Stimulated activated naive CD8-positive, alpha-beta T cell treated with anti-CD3 and anti-CD28 coated beads, Interleukin-15, Interleukin-2, amounts not matched to agents 100 ng/mL and 50 ng/mL, for 24 hours (primary cell): ENCODE measurements around the gene TMIE.
"Not testable (repeated sequence)": the region's sequence is repeated elsewhere in the genome, so short reads cannot be mapped to it uniquely, and the experiment has no call there.

ENCODE experiments used
- H3K27ac Mint-ChIP-seq: one replicate; pipeline ENCODE4 v1.8.0; 2021; ENCODE audit warnings: mild to moderate bottlenecking, mixed read lengths
- H3K27me3 Mint-ChIP-seq: one replicate; pipeline ENCODE4 v1.8.0; 2021; ENCODE audit warnings: mixed read lengths
- H3K36me3 Mint-ChIP-seq: one replicate; pipeline ENCODE4 v1.8.0; 2021; ENCODE audit warnings: low read depth, mixed read lengths
- H3K4me1 Mint-ChIP-seq: one replicate; pipeline ENCODE4 v1.8.0; 2021; ENCODE audit warnings: low read depth, mixed read lengths
- H3K4me3 Mint-ChIP-seq: one replicate; pipeline ENCODE4 v1.8.0; 2021; ENCODE audit warnings: mild to moderate bottlenecking, mixed read lengths
- H3K9me3 Mint-ChIP-seq: one replicate; pipeline ENCODE4 v1.8.0; 2021; ENCODE audit warnings: mixed read lengths

Gene TMIE

GRCh38 chr3:46734773-46735172 is 33.6 kb downstream of the TMIE start:
- Mint-ChIP-seq H3K36me3 (no peaks in the 10 kb centered on the region), H3K4me3 (no peak overlapping the region), H3K27ac (no peak overlapping the region), H3K9me3 (no peaks in the 10 kb centered on the region), H3K27me3 (peaks cover 19% of the 10 kb centered on the region), H3K4me1 (no peaks in the 10 kb centered on the region)

DNA sequence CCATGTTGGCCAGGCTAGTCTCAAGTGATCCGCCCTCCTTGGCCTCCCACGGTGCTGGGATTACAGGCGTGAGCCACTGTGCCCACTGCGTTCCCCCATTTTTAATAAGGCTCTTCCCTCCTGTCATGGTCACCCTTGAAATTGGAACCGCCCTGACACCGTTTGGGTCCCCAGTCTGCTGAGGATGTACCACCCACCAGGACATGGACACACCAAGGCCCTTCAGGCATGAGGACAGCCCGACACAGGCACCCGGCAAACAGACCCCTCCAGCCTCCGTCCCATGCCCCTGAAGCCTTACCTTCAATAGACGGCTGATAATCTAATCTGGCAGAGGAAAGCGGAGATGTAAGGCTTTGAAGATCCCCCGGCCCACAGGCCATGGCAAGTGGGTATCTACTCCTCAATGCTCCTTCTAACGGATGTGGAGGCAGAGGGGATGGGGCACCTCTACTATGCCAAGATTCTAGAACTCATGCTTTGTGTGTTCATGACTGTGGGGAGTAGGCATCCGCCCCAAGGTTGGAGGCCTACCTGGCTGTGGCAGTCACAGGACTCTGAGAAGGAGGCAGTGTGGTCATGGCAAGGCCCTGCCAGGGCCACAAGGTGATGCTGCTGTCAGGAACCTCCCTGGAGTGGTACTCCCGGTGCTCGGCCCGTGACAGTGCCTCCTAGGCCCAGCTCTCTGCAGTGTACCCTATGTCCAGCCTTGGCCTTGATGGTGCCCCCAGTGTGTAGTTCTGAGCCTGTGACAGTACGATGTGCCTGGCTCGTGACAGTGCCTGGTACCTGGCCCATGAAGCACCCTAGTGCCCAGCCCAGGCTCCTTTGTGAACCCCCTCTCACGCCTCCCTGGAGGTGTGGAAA is 35.0 kb downstream of the TMIE start:
- no peaks in the 10 kb centered on the region for H3K9me3 Mint-ChIP-seq
- H3K4me3 Mint-ChIP-seq = no peak overlapping the region
- H3K36me3 Mint-ChIP-seq = no peaks in the 10 kb centered on the region
- H3K27ac Mint-ChIP-seq = no peak overlapping the region
- no peaks in the 10 kb centered on the region for H3K4me1 Mint-ChIP-seq
- peaks cover 14% of the 10 kb centered on the region for H3K27me3 Mint-ChIP-seq

DNA sequence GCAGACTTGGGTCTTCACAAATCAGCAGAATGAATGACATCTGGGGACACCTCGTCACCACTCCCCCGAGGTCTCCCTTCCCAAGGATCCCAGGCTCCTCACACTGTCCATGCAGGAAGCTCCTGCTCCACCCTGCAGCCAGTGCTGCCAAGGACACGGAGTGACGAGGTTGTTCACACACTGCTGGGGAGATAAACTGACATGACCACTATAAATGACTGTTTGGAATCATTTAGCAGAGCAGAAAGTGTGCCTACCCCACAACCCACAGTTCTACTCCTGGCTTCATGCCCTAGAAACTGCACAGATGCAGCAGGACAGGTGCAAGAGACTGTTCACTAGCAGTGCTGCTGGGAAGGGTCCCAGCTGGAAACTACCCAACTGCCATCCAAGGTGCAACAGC is 36.1 kb downstream of the TMIE start:
- Mint-ChIP-seq H3K9me3 (no peaks in the 10 kb centered on the region), H3K4me1 (no peaks in the 10 kb centered on the region), H3K27ac (no peak overlapping the region), H3K4me3 (no peak overlapping the region), H3K27me3 (peaks cover 12% of the 10 kb centered on the region), H3K36me3 (no peaks in the 10 kb centered on the region)

GRCh38 chr3:46739565-46739964 is 38.4 kb downstream of the TMIE start:
- H3K9me3 Mint-ChIP-seq, H3K4me3 Mint-ChIP-seq, H3K27ac Mint-ChIP-seq, H3K36me3 Mint-ChIP-seq, H3K4me1 Mint-ChIP-seq: not testable (repeated sequence)
- peaks cover 12% of the 10 kb centered on the region for H3K27me3 Mint-ChIP-seq

DNA sequence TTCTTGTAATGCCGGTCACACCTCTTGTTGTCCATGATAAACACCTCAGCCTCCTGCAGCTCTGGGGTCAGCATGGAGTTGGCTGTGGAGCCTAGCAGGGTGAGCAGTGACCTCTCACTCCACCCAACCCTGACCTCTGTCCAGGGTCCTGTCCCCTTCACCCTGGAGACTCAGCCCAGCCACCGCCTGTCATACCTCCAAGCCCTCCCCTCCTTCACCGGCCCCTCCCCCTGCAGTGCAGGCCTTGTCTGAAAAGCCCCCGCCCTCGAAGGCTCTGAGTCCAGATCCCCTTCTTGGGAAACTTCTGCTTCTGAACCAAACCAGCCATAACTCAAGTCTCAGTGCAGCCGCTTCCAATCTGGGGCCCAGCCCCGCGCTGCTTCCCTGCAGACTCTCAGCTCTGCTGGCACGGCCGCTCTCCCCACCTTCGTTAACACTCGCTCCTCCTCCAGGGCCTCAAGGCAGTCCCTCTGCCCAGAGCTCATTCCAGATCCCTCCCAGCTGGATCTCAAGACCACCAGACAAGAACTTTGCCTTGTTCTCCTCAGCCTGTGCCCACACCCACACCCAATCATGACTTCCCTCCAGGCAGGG is 41.9 kb downstream of the TMIE start:
- Mint-ChIP-seq H3K27me3 (no peaks in the 10 kb centered on the region), H3K4me1 (no peaks in the 10 kb centered on the region), H3K27ac (no peak overlapping the region), H3K36me3 (no peaks in the 10 kb centered on the region), H3K4me3 (no peak overlapping the region), H3K9me3 (no peaks in the 10 kb centered on the region)

GRCh38 chr3:46746711-46747110 is 45.5 kb downstream of the TMIE start:
- no peaks in the 10 kb centered on the region for H3K36me3 Mint-ChIP-seq
- H3K4me3 Mint-ChIP-seq = no peak overlapping the region
- no peaks in the 10 kb centered on the region for H3K9me3 Mint-ChIP-seq
- H3K4me1 Mint-ChIP-seq = no peaks in the 10 kb centered on the region
- H3K27ac Mint-ChIP-seq = no peak overlapping the region
- no peaks in the 10 kb centered on the region for H3K27me3 Mint-ChIP-seq

DNA sequence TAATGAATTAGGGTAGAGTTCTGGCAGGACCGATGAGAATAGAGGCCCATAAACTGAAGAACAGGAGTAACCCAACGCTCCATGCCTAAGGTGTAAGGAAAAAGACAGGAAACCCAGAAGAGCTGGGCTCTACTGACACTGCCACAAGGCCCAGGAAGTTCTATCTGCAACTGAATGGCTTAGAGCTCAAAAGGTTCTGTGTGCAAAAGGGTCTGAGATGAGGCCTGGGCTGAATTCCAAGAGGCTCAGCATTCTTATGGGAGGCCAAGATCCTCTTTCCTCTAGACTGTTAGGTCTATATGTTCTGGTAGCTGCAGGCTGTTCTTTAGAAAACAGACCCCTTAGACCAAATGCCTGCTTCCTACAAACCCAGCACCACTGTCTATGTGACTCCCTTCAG is 47.0 kb downstream of the TMIE start:
- no peaks in the 10 kb centered on the region for H3K4me1 Mint-ChIP-seq
- no peak overlapping the region for H3K27ac Mint-ChIP-seq
- H3K9me3 Mint-ChIP-seq = no peaks in the 10 kb centered on the region
- H3K4me3 Mint-ChIP-seq = no peak overlapping the region
- no peaks in the 10 kb centered on the region for H3K27me3 Mint-ChIP-seq
- H3K36me3 Mint-ChIP-seq = no peaks in the 10 kb centered on the region

- no peaks in the 10 kb centered on the region for H3K9me3 Mint-ChIP-seq
- H3K27ac Mint-ChIP-seq = no peak overlapping the region
- no peaks in the 10 kb centered on the region for H3K36me3 Mint-ChIP-seq
- no peaks in the 10 kb centered on the region for H3K27me3 Mint-ChIP-seq
- H3K4me1 Mint-ChIP-seq = no peaks in the 10 kb centered on the region
- H3K4me3 Mint-ChIP-seq = no peak overlapping the region
Measured at GRCh38 chr3:46749129-46749528, 47.9 kb downstream of the TMIE start.

- H3K4me1 Mint-ChIP-seq = no peaks in the 10 kb centered on the region
- no peaks in the 10 kb centered on the region for H3K27me3 Mint-ChIP-seq
Measured at GRCh38 chr3:46750555-46751038, 49.4 kb downstream of the TMIE start.

DNA sequence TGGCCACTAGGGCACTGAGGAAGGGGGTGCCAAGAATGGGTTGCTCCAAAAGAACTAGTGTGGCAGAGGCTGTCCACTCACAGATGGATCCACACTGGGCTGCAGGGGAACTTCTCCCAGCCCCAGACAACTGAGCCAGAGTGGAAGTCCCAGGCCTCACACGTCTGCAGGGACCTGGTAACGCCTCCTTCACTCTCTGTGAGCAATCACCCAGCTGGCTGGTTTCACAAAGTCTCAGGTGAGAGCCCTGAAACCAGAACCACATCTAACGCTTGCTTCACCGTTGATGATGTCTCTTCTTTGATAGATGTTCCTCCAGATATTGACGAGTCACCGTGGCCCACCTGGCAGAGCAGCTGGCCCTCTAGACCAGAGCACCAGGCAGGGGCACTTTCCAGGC is 51.9 kb downstream of the TMIE start:
- not testable (repeated sequence) for H3K4me1 Mint-ChIP-seq, H3K27me3 Mint-ChIP-seq, H3K4me3 Mint-ChIP-seq, H3K36me3 Mint-ChIP-seq, H3K27ac Mint-ChIP-seq, H3K9me3 Mint-ChIP-seq

More at GRCh38 chr3:46750555-46751038, 49.4 kb downstream of the TMIE start:
- no peaks in the 10 kb centered on the region for H3K9me3 Mint-ChIP-seq
- H3K36me3 Mint-ChIP-seq = no peaks in the 10 kb centered on the region
- no peak overlapping the region for H3K4me3 Mint-ChIP-seq
- no peak overlapping the region for H3K27ac Mint-ChIP-seq

GRCh38 chr3:46755646-46756045 is 54.5 kb downstream of the TMIE start:
- Mint-ChIP-seq H3K4me3 (no peak overlapping the region), H3K4me1 (no peaks in the 10 kb centered on the region), H3K36me3 (no peaks in the 10 kb centered on the region), H3K27me3 (peaks cover 4% of the 10 kb centered on the region), H3K27ac (no peak overlapping the region), H3K9me3 (no peaks in the 10 kb centered on the region)

DNA sequence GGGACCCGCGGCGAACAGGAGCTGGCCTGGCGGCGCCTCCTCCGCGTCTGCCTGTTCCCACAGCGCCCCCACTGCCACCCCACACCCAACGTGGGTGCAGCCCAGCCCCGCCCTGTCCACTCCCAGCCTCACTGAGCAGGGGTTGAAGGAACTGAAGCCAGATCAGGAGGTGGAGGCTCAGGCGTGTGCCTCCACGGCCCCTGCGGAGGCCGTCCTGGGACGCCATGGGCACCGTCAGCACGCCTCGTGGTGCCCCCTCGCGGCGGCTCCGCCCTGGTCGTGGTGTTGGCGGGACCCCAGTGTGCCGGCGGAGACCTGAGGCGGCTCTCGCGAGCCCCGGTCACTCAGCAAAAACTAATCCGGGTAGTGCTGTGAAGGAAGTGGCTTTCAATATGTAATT is 55.5 kb downstream of the TMIE start:
- H3K27ac Mint-ChIP-seq = no peak overlapping the region
- no peak overlapping the region for H3K4me3 Mint-ChIP-seq
- peaks cover 4% of the 10 kb centered on the region for H3K27me3 Mint-ChIP-seq
- no peaks in the 10 kb centered on the region for H3K9me3 Mint-ChIP-seq
- H3K4me1 Mint-ChIP-seq = no peaks in the 10 kb centered on the region
- no peaks in the 10 kb centered on the region for H3K36me3 Mint-ChIP-seq

- Mint-ChIP-seq H3K9me3 (peaks cover 22% of the 10 kb centered on the region), H3K27ac (no peak overlapping the region), H3K4me1 (no peaks in the 10 kb centered on the region), H3K27me3 (peaks cover 13% of the 10 kb centered on the region), H3K4me3 (no peak overlapping the region), H3K36me3 (peaks cover 10% of the 10 kb centered on the region)
Measured at GRCh38 chr3:46759239-46760167, 58.3 kb downstream of the TMIE start.
